Measurements from ENCODE around the gene LPP.

DNA sequence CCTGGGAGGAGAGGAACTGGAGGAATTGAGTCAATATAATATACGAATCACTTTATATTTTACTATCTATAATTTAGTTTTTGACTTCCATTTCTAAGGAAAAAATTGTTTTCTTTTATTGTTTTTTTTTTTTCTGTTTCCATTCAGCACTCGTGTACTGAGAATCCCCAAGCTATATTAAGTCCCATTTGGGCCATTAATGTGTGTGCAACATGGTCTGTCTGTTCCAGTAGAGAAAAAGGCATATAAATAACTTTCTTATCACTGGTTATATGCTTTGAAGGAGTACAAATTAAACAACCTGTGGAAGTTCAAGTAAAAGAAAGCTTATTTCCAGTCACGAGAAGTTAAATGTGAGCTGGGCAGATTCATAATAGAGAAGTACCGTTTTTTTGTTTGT lies 518.9 kb downstream of the LPP start:
- TF ChIP-seq EP300 (IDR thresholded peaks at IDR 0.05): no peak
- TF ChIP-seq, protein P1, sequence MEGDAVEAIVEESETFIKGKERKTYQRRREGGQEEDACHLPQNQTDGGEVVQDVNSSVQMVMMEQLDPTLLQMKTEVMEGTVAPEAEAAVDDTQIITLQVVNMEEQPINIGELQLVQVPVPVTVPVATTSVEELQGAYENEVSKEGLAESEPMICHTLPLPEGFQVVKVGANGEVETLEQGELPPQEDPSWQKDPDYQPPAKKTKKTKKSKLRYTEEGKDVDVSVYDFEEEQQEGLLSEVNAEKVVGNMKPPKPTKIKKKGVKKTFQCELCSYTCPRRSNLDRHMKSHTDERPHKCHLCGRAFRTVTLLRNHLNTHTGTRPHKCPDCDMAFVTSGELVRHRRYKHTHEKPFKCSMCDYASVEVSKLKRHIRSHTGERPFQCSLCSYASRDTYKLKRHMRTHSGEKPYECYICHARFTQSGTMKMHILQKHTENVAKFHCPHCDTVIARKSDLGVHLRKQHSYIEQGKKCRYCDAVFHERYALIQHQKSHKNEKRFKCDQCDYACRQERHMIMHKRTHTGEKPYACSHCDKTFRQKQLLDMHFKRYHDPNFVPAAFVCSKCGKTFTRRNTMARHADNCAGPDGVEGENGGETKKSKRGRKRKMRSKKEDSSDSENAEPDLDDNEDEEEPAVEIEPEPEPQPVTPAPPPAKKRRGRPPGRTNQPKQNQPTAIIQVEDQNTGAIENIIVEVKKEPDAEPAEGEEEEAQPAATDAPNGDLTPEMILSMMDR (IDR thresholded peaks at IDR 0.05): no peak

All from ovary (tissue), 3 donors.